Mammary epithelial cell (primary cell): Measurements from ENCODE around the gene MCUB.

Experiments
- CTCF ChIP-seq, 2 donors: IDR thresholded peaks in 1 of 2; conservative IDR thresholded peaks in 1 of 2; 2 replicates each; pipeline ENCODE4 v1.5.1; 2011 to 2012; ENCODE audit warnings: inconsistent platforms in 2 of 2, low read length in 2 of 2, mild to moderate bottlenecking in 2 of 2, control low read depth in 1 of 2, low read depth in 1 of 2; ENCODE audit not compliant: insufficient read depth in 1 of 2; ENCODE audit errors: extremely low read depth in 1 of 2
- EZH2 ChIP-seq: IDR thresholded peaks from 2 replicates; pipeline ENCODE4 v1.6.1; 2012; ENCODE audit warnings: low read length, inconsistent platforms, borderline replicate concordance

GRCh38 chr4:109657854-109658418 lies 97.9 kb downstream of the MCUB start:
- TF ChIP-seq CTCF (conservative IDR thresholded peaks at IDR 0.05 in 1 of 2, IDR thresholded peaks at IDR 0.05 in 1 of 2; ENCODE audit: extremely low read depth in 1 of 2, insufficient read depth in 1 of 2, low read depth in 1 of 2, low read length in 2 of 2): no peak
- TF ChIP-seq EZH2: no peak
